HepG2 (cell line): ENCODE data around the gene LAMB3. TPM values are rescaled to one million over a fixed set of nuclear protein-coding genes. Genes with fewer than 3 reads are reported as not detected.

ENCODE experiments used
- BORCS8-MEF2B ChIP-seq: sonication (generic); formaldehyde crosslinking; IDR thresholded peaks from 2 replicates; pipeline ENCODE4 v1.8.0; 2022; ENCODE audit warnings: mild to moderate bottlenecking, missing genetic modification reagents
- CEBPB ChIP-seq: IDR thresholded peaks from 2 replicates; pipeline ENCODE4 v1.6.1; 2011; ENCODE audit warnings: low read depth, low read length, improper control_type of control experiment, borderline replicate concordance
- FOXO4 ChIP-seq: sonication (generic); formaldehyde crosslinking; conservative IDR thresholded peaks from 2 replicates; pipeline ENCODE4 v1.8.1; 2023; ENCODE audit warnings: missing genetic modification reagents
- GLMP ChIP-seq: sonication (generic); formaldehyde crosslinking; IDR thresholded peaks from 2 replicates; pipeline ENCODE4 v1.9.0; 2021; ENCODE audit warnings: missing genetic modification reagents, mild to moderate bottlenecking, borderline replicate concordance
- NRL ChIP-seq: sonication (generic); formaldehyde crosslinking; IDR thresholded peaks from 2 replicates; pipeline ENCODE4 v1.5.0; 2020; ENCODE audit warnings: missing genetic modification reagents, mild to moderate bottlenecking, moderate library complexity, borderline replicate concordance
- PAF1 ChIP-seq: IDR thresholded peaks from 2 replicates; pipeline ENCODE4 v1.6.1; 2016; ENCODE audit warnings: missing genetic modification reagents, missing compliant biosample characterization
- RARA ChIP-seq: IDR thresholded peaks from 2 replicates; pipeline ENCODE4 v1.6.1; 2016; ENCODE audit warnings: missing genetic modification reagents, missing compliant biosample characterization
- RARG ChIP-seq: sonication (generic); formaldehyde crosslinking; IDR thresholded peaks from 2 replicates; pipeline ENCODE4 v1.4.0; 2020; ENCODE audit warnings: low read depth, mild to moderate bottlenecking, missing genetic modification reagents
- RXRA ChIP-seq: sonication (generic); formaldehyde crosslinking; IDR thresholded peaks from 2 replicates; pipeline ENCODE4 v1.5.1; 2020; ENCODE audit warnings: missing genetic modification reagents
- SIN3A ChIP-seq: IDR thresholded peaks from 2 replicates; pipeline ENCODE4 v1.6.1; 2011; ENCODE audit warnings: low read depth, mild to moderate bottlenecking, control low read depth, low read length, borderline replicate concordance
- USF2 ChIP-seq, 2 experiments: sonication (generic) in 1 of 2; formaldehyde crosslinking in 1 of 2; IDR thresholded peaks; 2 replicates each; pipeline versions ENCODE4 v1.5.1 to v1.6.1; 2011 to 2020; ENCODE audit warnings: borderline replicate concordance in 1 of 2, low read depth in 1 of 2, low read length in 1 of 2, mild to moderate bottlenecking in 1 of 2, missing genetic modification reagents in 1 of 2, moderate library complexity in 1 of 2
- XBP1 ChIP-seq: sonication (generic); formaldehyde crosslinking; IDR thresholded peaks from 2 replicates; pipeline ENCODE4 v1.5.0; 2020; ENCODE audit warnings: missing genetic modification reagents
- ZBTB33 ChIP-seq: sonication (generic); formaldehyde crosslinking; IDR thresholded peaks from 2 replicates; pipeline ENCODE4 v1.4.0; 2020; ENCODE audit warnings: missing genetic modification reagents
- ZFP41 ChIP-seq: sonication (generic); formaldehyde crosslinking; IDR thresholded peaks from 2 replicates; pipeline ENCODE4 v1.4.0; 2020; ENCODE audit warnings: mild to moderate bottlenecking, missing genetic modification reagents, borderline replicate concordance
- ZNF230 ChIP-seq: sonication (generic); formaldehyde crosslinking; IDR thresholded peaks from 2 replicates; pipeline ENCODE4 v1.4.0; 2020; ENCODE audit warnings: mild to moderate bottlenecking, missing genetic modification reagents
- ZNF7 ChIP-seq: IDR thresholded peaks from 2 replicates; pipeline ENCODE4 v1.6.1; 2016; ENCODE audit warnings: missing biosample characterization, missing genetic modification reagents
- ZNF746 ChIP-seq: sonication (generic); formaldehyde crosslinking; IDR thresholded peaks from 2 replicates; pipeline ENCODE4 v1.8.0; 2022; ENCODE audit warnings: mild to moderate bottlenecking, missing genetic modification reagents
- polyA plus RNA-seq, 8 experiments: library from polyadenylated mRNA; depleted of rRNA in 3 of 8; stranded (reverse) in 7 of 8; unstranded in 1 of 8; fragments of >200 nt; fragmentation: Illumina TruSeq in 4 of 8; extraction: Trizol in 4 of 8; gene quantifications; 2 replicates each; pipeline versions ENCODE4 v1.2.1 to v1.2.3, GENCODE V29; 2011 to 2016; ENCODE audit warnings: low read depth in 4 of 8, missing spikeins in 1 of 8, mixed read lengths in 1 of 8; ENCODE audit not compliant: insufficient read depth in 1 of 8
- total RNA-seq, 5 experiments: library from RNA; depleted of rRNA; stranded (reverse); fragments of >200 nt; fragmentation: Illumina TruSeq; extraction: Trizol; gene quantifications; 2 replicates each; pipeline ENCODE4 v1.2.3, GENCODE V29; 2016; ENCODE audit warnings: low read depth in 1 of 5
- TF ChIP-seq, protein P1 (sequence below): sonication (generic); formaldehyde crosslinking; IDR thresholded peaks from 2 replicates; pipeline ENCODE4 v1.5.1; 2020; ENCODE audit warnings: mild to moderate bottlenecking, moderate library complexity, missing genetic modification reagents
- TF ChIP-seq, protein P2 (sequence below): sonication (generic); formaldehyde crosslinking; IDR thresholded peaks from 2 replicates; pipeline ENCODE4 v1.4.0; 2020; ENCODE audit warnings: missing genetic modification reagents, borderline replicate concordance

The LAMB3 gene
- total and polyA plus RNA-seq, 2 of the 13 experiments (the other 11 are each of a cell fraction or from before 2014, with no cell fraction given) = 0.18 to 0.24 TPM

- TF ChIP-seq, protein P1, sequence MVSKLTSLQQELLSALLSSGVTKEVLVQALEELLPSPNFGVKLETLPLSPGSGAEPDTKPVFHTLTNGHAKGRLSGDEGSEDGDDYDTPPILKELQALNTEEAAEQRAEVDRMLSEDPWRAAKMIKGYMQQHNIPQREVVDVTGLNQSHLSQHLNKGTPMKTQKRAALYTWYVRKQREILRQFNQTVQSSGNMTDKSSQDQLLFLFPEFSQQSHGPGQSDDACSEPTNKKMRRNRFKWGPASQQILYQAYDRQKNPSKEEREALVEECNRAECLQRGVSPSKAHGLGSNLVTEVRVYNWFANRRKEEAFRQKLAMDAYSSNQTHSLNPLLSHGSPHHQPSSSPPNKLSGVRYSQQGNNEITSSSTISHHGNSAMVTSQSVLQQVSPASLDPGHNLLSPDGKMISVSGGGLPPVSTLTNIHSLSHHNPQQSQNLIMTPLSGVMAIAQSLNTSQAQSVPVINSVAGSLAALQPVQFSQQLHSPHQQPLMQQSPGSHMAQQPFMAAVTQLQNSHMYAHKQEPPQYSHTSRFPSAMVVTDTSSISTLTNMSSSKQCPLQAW (CRISPR knock-in tag) = peak; percentile 90
- TF ChIP-seq RXRA = no peak
- no peak for TF ChIP-seq FOXO4 (CRISPR knock-in tag)
- TF ChIP-seq ZNF746 (CRISPR knock-in tag) = no peak
- no peak for TF ChIP-seq SIN3A
- TF ChIP-seq CEBPB = peak; percentile 88
- no peak for TF ChIP-seq ZFP41 (CRISPR knock-in tag)
- no peak for TF ChIP-seq GLMP (CRISPR knock-in tag)
- TF ChIP-seq BORCS8-MEF2B (CRISPR knock-in tag) = no peak
- no peak for TF ChIP-seq NRL
- no peak for TF ChIP-seq ZBTB33
- TF ChIP-seq RARG (CRISPR knock-in tag) = no peak
- no peak for TF ChIP-seq USF2 (IDR thresholded peaks at IDR 0.05; ENCODE audit: low read depth, low read length)
- TF ChIP-seq USF2 (CRISPR knock-in tag; IDR thresholded peaks at IDR 0.05; ENCODE audit: borderline replicate concordance) = no peak
- TF ChIP-seq ZNF7 (CRISPR knock-in tag) = no peak
- TF ChIP-seq XBP1 (CRISPR knock-in tag) = no peak
- TF ChIP-seq PAF1 (CRISPR knock-in tag) = no peak
- TF ChIP-seq RARA (CRISPR knock-in tag) = no peak
- TF ChIP-seq, protein P2, sequence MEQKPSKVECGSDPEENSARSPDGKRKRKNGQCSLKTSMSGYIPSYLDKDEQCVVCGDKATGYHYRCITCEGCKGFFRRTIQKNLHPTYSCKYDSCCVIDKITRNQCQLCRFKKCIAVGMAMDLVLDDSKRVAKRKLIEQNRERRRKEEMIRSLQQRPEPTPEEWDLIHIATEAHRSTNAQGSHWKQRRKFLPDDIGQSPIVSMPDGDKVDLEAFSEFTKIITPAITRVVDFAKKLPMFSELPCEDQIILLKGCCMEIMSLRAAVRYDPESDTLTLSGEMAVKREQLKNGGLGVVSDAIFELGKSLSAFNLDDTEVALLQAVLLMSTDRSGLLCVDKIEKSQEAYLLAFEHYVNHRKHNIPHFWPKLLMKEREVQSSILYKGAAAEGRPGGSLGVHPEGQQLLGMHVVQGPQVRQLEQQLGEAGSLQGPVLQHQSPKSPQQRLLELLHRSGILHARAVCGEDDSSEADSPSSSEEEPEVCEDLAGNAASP (CRISPR knock-in tag) = no peak
- no peak for TF ChIP-seq ZNF230 (CRISPR knock-in tag)
Observed at GRCh38 chr1:209653915-209654351, 1.7 kb upstream of the LAMB3 start (continued).
